Gastrocnemius medialis (tissue), 4 donors: ENCODE data around the gene CENPP. TPM values are rescaled to one million over a fixed set of nuclear protein-coding genes. Genes with fewer than 3 reads are reported as not detected.

ENCODE experiments used
- ATAC-seq, 2 donors: fragments of 150-250 bp; one replicate each; pipeline ENCODE4 v1.9.1; 2016
- DNase-seq, 2 donors: peaks; one replicate each; pipeline ENCODE4 v3.0.0-alpha.2; 2019
- H3K27ac ChIP-seq, 4 donors: fragments of 200-600 bp; sonication (generic); 1 replicate in 1 of 4; 2 replicates in 3 of 4; pipeline ENCODE4 v1.5.1; 2016 to 2018; ENCODE audit warnings: mild to moderate bottlenecking in 2 of 4, moderate library complexity in 1 of 4
- H3K27me3 ChIP-seq, 3 donors: fragments of 200-600 bp; sonication (generic) in 2 of 3; 1 replicate in 1 of 3; 2 replicates in 2 of 3; pipeline versions ENCODE4 v1.5.1 to v1.6.0; 2016 to 2019; ENCODE audit warnings: mild to moderate bottlenecking in 1 of 3, moderate library complexity in 1 of 3
- H3K36me3 ChIP-seq, 2 donors: fragments of 200-600 bp; sonication (generic) in 1 of 2; one replicate each; pipeline ENCODE4 v1.5.1; 2017 to 2018
- H3K4me1 ChIP-seq, 2 donors: fragments of 200-600 bp; sonication (generic) in 1 of 2; one replicate each; pipeline ENCODE4 v1.5.1; 2016 to 2017; ENCODE audit warnings: mild to moderate bottlenecking in 2 of 2
- H3K4me3 ChIP-seq, 4 donors: fragments of 200-600 bp; sonication (generic) in 3 of 4; 1 replicate in 1 of 4; 2 replicates in 3 of 4; pipeline ENCODE4 v1.5.1; 2016 to 2019; ENCODE audit warnings: mild to moderate bottlenecking in 2 of 4
- H3K9me3 ChIP-seq, 3 donors: fragments of 200-600 bp; sonication (generic) in 2 of 3; 1 replicate in 1 of 3; 2 replicates in 2 of 3; pipeline ENCODE4 v1.5.1; 2016 to 2019
- CTCF ChIP-seq, 5 experiments: fragments of 450-650 bp in 3 of 5; fragments of 200-600 bp in 2 of 5; sonication (generic) in 2 of 5; IDR thresholded peaks in 4 of 5; conservative IDR thresholded peaks in 1 of 5; 1 replicate in 4 of 5; 2 replicates in 1 of 5; pipeline ENCODE4 v1.5.1; 2016 to 2019; ENCODE audit warnings: antibody characterized with exemption in 5 of 5, mild to moderate bottlenecking in 3 of 5, moderate library complexity in 3 of 5
- POLR2A ChIP-seq, 2 donors: fragments of 450-650 bp; IDR thresholded peaks; one replicate each; pipeline ENCODE4 v1.6.1; 2017; ENCODE audit warnings: antibody characterized with exemption in 2 of 2, mild to moderate bottlenecking in 2 of 2, moderate library complexity in 2 of 2
- in situ Hi-C, 4 donors: fragments of 200-750 bp; cut with MboI; loops; one replicate each; pipeline versions ENCODE4 v1.15.0 to v1.8.0; 2017; ENCODE audit warnings: low sequenced_read_pairs in 4 of 4
- intact Hi-C: fragments of 100-400 bp; cut with DNase I; formaldehyde crosslinking; loops from one replicate; pipeline ENCODE4 v1.15.1; 2023; ENCODE audit warnings: low total_unique reads
- total RNA-seq, 4 donors: library from RNA; depleted of rRNA; stranded (reverse); fragments of >200 nt; gene quantifications; one replicate each; pipeline versions ENCODE4 v1.1.0 to v1.2.3, GENCODE V29; 2016

The CENPP gene
- total RNA-seq, 4 donors from 2014 or later: 1.8 to 11.5 (median 8.7) TPM

GRCh38 chr9:92641092-92641809 is 315.5 kb downstream of the CENPP start:
- no peaks in the 10 kb centered on the region for H3K4me1 ChIP-seq
- no peaks in the 10 kb centered on the region for H3K27me3 ChIP-seq
- no peaks in the 10 kb centered on the region for H3K9me3 ChIP-seq
- ATAC-seq (no peak), DNase-seq (no peak)
- H3K27ac ChIP-seq: no peak overlapping the region
- peaks cover 0 to 67% of the 10 kb centered on the region in 2 donors for H3K36me3 ChIP-seq
- intact Hi-C loops: no loop called here
- TF ChIP-seq POLR2A (IDR thresholded peaks at IDR 0.05) (no peak), CTCF (IDR thresholded peaks at IDR 0.05 in 4 of 5, conservative IDR thresholded peaks at IDR 0.05 in 1 of 5) (no peak)
- in situ Hi-C loops: loop anchor here in 2 of 4 donors (25.0 kb wide), 3 partner anchors 179 to 504 kb away; partner anchors contain the start of genes CENPP (in 1 of the 2) and NOL8 (in 1 of the 2)
- H3K4me3 ChIP-seq: no peak overlapping the region

- H3K27me3 ChIP-seq: no peaks in the 10 kb centered on the region
- in situ Hi-C loops: loop anchor here in 2 of 4 donors (25.0 kb wide), 3 partner anchors 180 to 505 kb away; partner anchors contain the start of genes CENPP (in 1 of the 2) and NOL8 (in 1 of the 2)
- H3K4me1 ChIP-seq: no peaks in the 10 kb centered on the region
- H3K36me3 ChIP-seq: peaks cover 0 to 67% of the 10 kb centered on the region in 2 donors
- DNase-seq: no peak
- no peak overlapping the region for H3K4me3 ChIP-seq
- intact Hi-C loops: no loop called here
- H3K27ac ChIP-seq: no peak overlapping the region
- TF ChIP-seq POLR2A (IDR thresholded peaks at IDR 0.05) (no peak), CTCF (IDR thresholded peaks at IDR 0.05 in 4 of 5, conservative IDR thresholded peaks at IDR 0.05 in 1 of 5) (no peak)
- H3K9me3 ChIP-seq: no peaks in the 10 kb centered on the region
- no peak for ATAC-seq
These were observed 316.3 kb downstream of the CENPP start for GRCh38 chr9:92642041-92642451.

GRCh38 chr9:92642564-92642963 is 316.8 kb downstream of the CENPP start:
- DNase-seq (no peak), ATAC-seq (no peak)
- no peaks in the 10 kb centered on the region for H3K27me3 ChIP-seq
- H3K4me3 ChIP-seq: no peak overlapping the region
- no peaks in the 10 kb centered on the region for H3K4me1 ChIP-seq
- H3K9me3 ChIP-seq: no peaks in the 10 kb centered on the region
- intact Hi-C loops (no loop called here), in situ Hi-C loops (loop anchor here in 2 of 4 donors (25.0 kb wide), 3 partner anchors 180 to 505 kb away; partner anchors contain the start of genes CENPP (in 1 of the 2) and NOL8 (in 1 of the 2))
- peaks cover 0 to 70% of the 10 kb centered on the region in 2 donors for H3K36me3 ChIP-seq
- TF ChIP-seq CTCF (IDR thresholded peaks at IDR 0.05 in 4 of 5, conservative IDR thresholded peaks at IDR 0.05 in 1 of 5) (no peak), POLR2A (IDR thresholded peaks at IDR 0.05) (no peak)
- H3K27ac ChIP-seq: no peak overlapping the region

- in situ Hi-C loops: loop anchor here in 2 of 4 donors (25.0 kb wide), 3 partner anchors 182 to 507 kb away; partner anchors contain the start of genes CENPP (in 1 of the 2) and NOL8 (in 1 of the 2)
- Histone ChIP-seq H3K27me3 (no peaks in the 10 kb centered on the region), H3K4me3 (no peak overlapping the region), H3K27ac (no peak overlapping the region), H3K9me3 (no peaks in the 10 kb centered on the region), H3K36me3 (peaks cover 0 to 76% of the 10 kb centered on the region in 2 donors), H3K4me1 (no peaks in the 10 kb centered on the region)
- intact Hi-C loops: no loop called here
- ATAC-seq (no peak), DNase-seq (no peak)
- TF ChIP-seq CTCF (IDR thresholded peaks at IDR 0.05 in 4 of 5, conservative IDR thresholded peaks at IDR 0.05 in 1 of 5) (no peak), POLR2A (IDR thresholded peaks at IDR 0.05) (no peak)
These were observed 318.5 kb downstream of the CENPP start for GRCh38 chr9:92644278-92644677.
